ENCODE results near the gene RRBP1. TPM values are rescaled to one million over a fixed set of nuclear protein-coding genes. Genes with fewer than 3 reads are reported as not detected.

The RRBP1 gene
- total RNA-seq, 1 experiment from 2014 or later = 79.2 TPM

GRCh38 chr20:17655865-17656479 is 26.1 kb downstream of the RRBP1 start:
- DNase-seq = peak; percentile 78
- H3K4me3 ChIP-seq (ENCODE audit: insufficient read depth, low read depth, low read length) = no peak overlapping the region
- H3K36me3 ChIP-seq (replicated peaks; ENCODE audit: control insufficient read depth, insufficient read depth, low read length) = peaks cover 13% of the 10 kb centered on the region
- H3K27me3 ChIP-seq (ENCODE audit: control insufficient read depth, insufficient read depth, low read length) = no peaks in the 10 kb centered on the region

- peak; percentile 69 for DNase-seq
- H3K36me3 ChIP-seq (replicated peaks; ENCODE audit: control insufficient read depth, insufficient read depth, low read length) = peaks cover 13% of the 10 kb centered on the region
- H3K27me3 ChIP-seq (ENCODE audit: control insufficient read depth, insufficient read depth, low read length) = no peaks in the 10 kb centered on the region
- no peak overlapping the region for H3K4me3 ChIP-seq (ENCODE audit: insufficient read depth, low read depth, low read length)
These were observed 26.8 kb downstream of the RRBP1 start for GRCh38 chr20:17655286-17655651.

- H3K36me3 ChIP-seq (replicated peaks; ENCODE audit: control insufficient read depth, insufficient read depth, low read length) = peaks cover 13% of the 10 kb centered on the region
These were observed 27.3 kb downstream of the RRBP1 start for GRCh38 chr20:17654649-17655285.

GRCh38 chr20:17653835-17654648 is 28.0 kb downstream of the RRBP1 start:
- H3K4me3 ChIP-seq (ENCODE audit: insufficient read depth, low read depth, low read length) = no peak overlapping the region

More at GRCh38 chr20:17654649-17655285, 27.3 kb downstream of the RRBP1 start:
- peak; percentile 81 for DNase-seq
- Histone ChIP-seq H3K4me3 (ENCODE audit: insufficient read depth, low read depth, low read length) (no peak overlapping the region), H3K27me3 (ENCODE audit: control insufficient read depth, insufficient read depth, low read length) (no peaks in the 10 kb centered on the region)

GRCh38 chr20:17652411-17652810 is 29.6 kb downstream of the RRBP1 start:
- Histone ChIP-seq H3K27me3 (ENCODE audit: control insufficient read depth, insufficient read depth, low read length) (no peaks in the 10 kb centered on the region), H3K4me3 (ENCODE audit: insufficient read depth, low read depth, low read length) (no peak overlapping the region), H3K36me3 (replicated peaks; ENCODE audit: control insufficient read depth, insufficient read depth, low read length) (no peaks in the 10 kb centered on the region; the same call in 1 of the 2 replicates)
- DNase-seq = peak; percentile 32

More at GRCh38 chr20:17653835-17654648, 28.0 kb downstream of the RRBP1 start:
- DNase-seq = peak; percentile 21
- H3K36me3 ChIP-seq (replicated peaks; ENCODE audit: control insufficient read depth, insufficient read depth, low read length) = peaks cover 13% of the 10 kb centered on the region
- no peaks in the 10 kb centered on the region for H3K27me3 ChIP-seq (ENCODE audit: control insufficient read depth, insufficient read depth, low read length)

GRCh38 chr20:17651760-17652388 is 30.2 kb downstream of the RRBP1 start:
- peak; percentile 57 for DNase-seq
- no peaks in the 10 kb centered on the region for H3K27me3 ChIP-seq (ENCODE audit: control insufficient read depth, insufficient read depth, low read length)
- H3K4me3 ChIP-seq (ENCODE audit: insufficient read depth, low read depth, low read length) = no peak overlapping the region
- H3K36me3 ChIP-seq (replicated peaks; ENCODE audit: control insufficient read depth, insufficient read depth, low read length) = no peaks in the 10 kb centered on the region; the same call in 1 of the 2 replicates

GRCh38 chr20:17651129-17651759 is 30.8 kb downstream of the RRBP1 start:
- no peak for DNase-seq
- Histone ChIP-seq H3K36me3 (replicated peaks; ENCODE audit: control insufficient read depth, insufficient read depth, low read length) (no peaks in the 10 kb centered on the region; the same call in 1 of the 2 replicates), H3K27me3 (ENCODE audit: control insufficient read depth, insufficient read depth, low read length) (no peaks in the 10 kb centered on the region), H3K4me3 (ENCODE audit: insufficient read depth, low read depth, low read length) (no peak overlapping the region)

GRCh38 chr20:17650301-17651128 is 31.5 kb downstream of the RRBP1 start:
- peak; percentile 24 for DNase-seq
- no peak overlapping the region for H3K4me3 ChIP-seq (ENCODE audit: insufficient read depth, low read depth, low read length)
- H3K36me3 ChIP-seq (replicated peaks; ENCODE audit: control insufficient read depth, insufficient read depth, low read length) = no peaks in the 10 kb centered on the region; the same call in 1 of the 2 replicates
- H3K27me3 ChIP-seq (ENCODE audit: control insufficient read depth, insufficient read depth, low read length) = no peaks in the 10 kb centered on the region

- Histone ChIP-seq H3K4me3 (ENCODE audit: insufficient read depth, low read depth, low read length) (no peak overlapping the region), H3K27me3 (ENCODE audit: control insufficient read depth, insufficient read depth, low read length) (no peaks in the 10 kb centered on the region), H3K36me3 (replicated peaks; ENCODE audit: control insufficient read depth, insufficient read depth, low read length) (no peaks in the 10 kb centered on the region; the same call in 1 of the 2 replicates)
- DNase-seq = peak; percentile 93
These were observed 33.0 kb downstream of the RRBP1 start for GRCh38 chr20:17648791-17649730.

GRCh38 chr20:17648315-17648646 is 33.8 kb downstream of the RRBP1 start:
- Histone ChIP-seq H3K36me3 (replicated peaks; ENCODE audit: control insufficient read depth, insufficient read depth, low read length) (no peaks in the 10 kb centered on the region; the same call in 1 of the 2 replicates), H3K4me3 (ENCODE audit: insufficient read depth, low read depth, low read length) (no peak overlapping the region), H3K27me3 (ENCODE audit: control insufficient read depth, insufficient read depth, low read length) (no peaks in the 10 kb centered on the region)
- DNase-seq = no peak

GRCh38 chr20:17647391-17648314 is 34.4 kb downstream of the RRBP1 start:
- H3K36me3 ChIP-seq (replicated peaks; ENCODE audit: control insufficient read depth, insufficient read depth, low read length) = peaks cover 3% of the 10 kb centered on the region; the same call in 1 of the 2 replicates
- peak; percentile 43 for DNase-seq
- no peak overlapping the region for H3K4me3 ChIP-seq (ENCODE audit: insufficient read depth, low read depth, low read length)
- no peaks in the 10 kb centered on the region for H3K27me3 ChIP-seq (ENCODE audit: control insufficient read depth, insufficient read depth, low read length)

GRCh38 chr20:17646961-17647301 is 35.1 kb downstream of the RRBP1 start:
- Histone ChIP-seq H3K4me3 (ENCODE audit: insufficient read depth, low read depth, low read length) (no peak overlapping the region), H3K27me3 (ENCODE audit: control insufficient read depth, insufficient read depth, low read length) (no peaks in the 10 kb centered on the region), H3K36me3 (replicated peaks; ENCODE audit: control insufficient read depth, insufficient read depth, low read length) (peaks cover 5% of the 10 kb centered on the region)
- DNase-seq = no peak
